Gastrocnemius medialis (tissue), 4 donors: ENCODE measurements around the gene TBRG4.

Experiments
- CTCF ChIP-seq, 5 experiments: fragments of 450-650 bp in 3 of 5; fragments of 200-600 bp in 2 of 5; sonication (generic) in 2 of 5; IDR thresholded peaks in 4 of 5; conservative IDR thresholded peaks in 1 of 5; 1 replicate in 4 of 5; 2 replicates in 1 of 5; pipeline ENCODE4 v1.5.1; 2016 to 2019; ENCODE audit warnings: antibody characterized with exemption in 5 of 5, mild to moderate bottlenecking in 3 of 5, moderate library complexity in 3 of 5
- POLR2A ChIP-seq, 2 donors: fragments of 450-650 bp; IDR thresholded peaks; one replicate each; pipeline ENCODE4 v1.6.1; 2017; ENCODE audit warnings: antibody characterized with exemption in 2 of 2, mild to moderate bottlenecking in 2 of 2, moderate library complexity in 2 of 2

- TF ChIP-seq CTCF (IDR thresholded peaks at IDR 0.05 in 4 of 5, conservative IDR thresholded peaks at IDR 0.05 in 1 of 5) (no peak), POLR2A (IDR thresholded peaks at IDR 0.05) (no peak)
These were observed 17.8 kb upstream of the TBRG4 start for GRCh38 chr7:45129181-45129800.
